K562 (cell line): ENCODE measurements around the gene ASCC2. TPM values are rescaled to one million over a fixed set of nuclear protein-coding genes. Genes with fewer than 3 reads are reported as not detected.

ENCODE experiments used
- ATAC-seq: fragments of 200-7000 bp; cut with Tn5 transposase; 3 replicates; pipeline ENCODE4 v1.9.1; 2020; ENCODE audit warnings: moderate library complexity
- BruUV-seq: library from RNA; stranded (reverse); fragments of 400-500 nt; replicated peaks from 2 replicates; lab custom pipeline; 2021; lab: Mats Ljungman, UMichigan
- CTCF ChIA-PET: fragments of 300-600 bp; formaldehyde crosslinking; extraction: SDS; loops from one replicate; lab custom pipeline; 2021; ENCODE audit warnings: low intra/inter-chr PET ratio; lab: Yijun Ruan, JAX
- POLR2A ChIA-PET: fragments of 300-600, 350-650 bp; sonication (Branson Sonifier 250); formaldehyde crosslinking; extraction: SDS; loops from one replicate; lab custom pipeline; 2021; ENCODE audit warnings: antibody characterized with exemption, inconsistent platforms; lab: Yijun Ruan, JAX
- DNase-seq, 4 experiments: peaks; one replicate each; pipeline versions ENCODE4 v3.0.0 to v3.0.0-alpha.2; 2011 to 2018; ENCODE audit warnings: low spot score in 3 of 4, mixed read lengths in 3 of 4; ENCODE audit errors: extremely low read depth in 1 of 4
- FAIRE-seq: peaks from 2 replicates; lab custom pipeline; 2011; peaks lifted over from hg19 to GRCh38; lab: Jason Lieb, UNC
- H2AFZ ChIP-seq: 2 replicates; pipeline ENCODE4 v1.6.0; 2011; ENCODE audit warnings: low read depth, low read length, control low read depth, inconsistent platforms
- H3K27ac ChIP-seq: fragments of 200-600 bp; 3 replicates; pipeline ENCODE4 v1.8.0; 2011; ENCODE audit warnings: low read depth, mild to moderate bottlenecking, control low read depth, inconsistent platforms, low read length, moderate library complexity, mixed read lengths; ENCODE audit errors: extremely low read depth
- H3K27me3 ChIP-seq, 2 experiments: fragments of 300-600 bp in 1 of 2; 2 replicates in 1 of 2; 3 replicates in 1 of 2; pipeline versions ENCODE4 v1.6.0 to v1.8.0; 2011; ENCODE audit warnings: inconsistent platforms in 2 of 2, low read length in 2 of 2, mild to moderate bottlenecking in 1 of 2, mixed read lengths in 1 of 2, moderate library complexity in 1 of 2; ENCODE audit not compliant: control insufficient read depth in 2 of 2, insufficient read depth in 2 of 2
- H3K36me3 ChIP-seq: fragments of 300-600 bp; 3 replicates; pipeline ENCODE4 v1.8.0; 2011; ENCODE audit warnings: mild to moderate bottlenecking, low read length, inconsistent platforms; ENCODE audit not compliant: control insufficient read depth, insufficient read depth
- H3K4me1 ChIP-seq, 2 experiments: fragments of 200-600 bp in 1 of 2; replicated peaks in 1 of 2; 2 replicates in 1 of 2; 3 replicates in 1 of 2; pipeline versions ENCODE4 v1.5.1 to v1.8.0; 2011; ENCODE audit warnings: inconsistent platforms in 2 of 2, low read length in 2 of 2, mild to moderate bottlenecking in 1 of 2, mixed read lengths in 1 of 2, moderate library complexity in 1 of 2; ENCODE audit not compliant: control insufficient read depth in 2 of 2, insufficient read depth in 2 of 2
- H3K4me2 ChIP-seq: 2 replicates; pipeline ENCODE4 v1.6.1; 2011; ENCODE audit warnings: low read length, control low read depth, inconsistent platforms, mixed read lengths; ENCODE audit not compliant: insufficient read depth
- H3K4me3 ChIP-seq: fragments of 200-600 bp; sonication (generic), shearing (Covaris generic); 2 replicates; pipeline ENCODE4 v1.5.1; 2016; ENCODE audit warnings: control low read depth, inconsistent platforms
- H3K79me2 ChIP-seq: fragments of 200-600 bp; 3 replicates; pipeline ENCODE4 v1.8.0; 2011; ENCODE audit warnings: low read length, inconsistent platforms; ENCODE audit not compliant: control insufficient read depth, insufficient read depth
- H3K9ac ChIP-seq, 2 experiments: 2 replicates each; pipeline versions ENCODE4 v1.6.0 to v1.6.1; 2011; ENCODE audit warnings: low read depth in 2 of 2, low read length in 2 of 2, control low read depth in 1 of 2, inconsistent platforms in 1 of 2, mild to moderate bottlenecking in 1 of 2, mixed read lengths in 1 of 2; ENCODE audit not compliant: insufficient read depth in 1 of 2
- H3K9me1 ChIP-seq: one replicate; pipeline ENCODE4 v1.6.0; 2011; ENCODE audit warnings: inconsistent platforms, mild to moderate bottlenecking, low read length, moderate library complexity; ENCODE audit not compliant: control insufficient read depth, insufficient read depth
- H3K9me3 ChIP-seq: replicated peaks from 2 replicates; pipeline ENCODE4 v1.5.1; 2011; ENCODE audit warnings: low read depth, low read length, inconsistent platforms; ENCODE audit not compliant: control insufficient read depth, insufficient read depth
- H4K20me1 ChIP-seq: replicated peaks from 2 replicates; pipeline ENCODE4 v1.6.1; 2011; ENCODE audit warnings: low read length, inconsistent platforms, mixed read lengths; ENCODE audit not compliant: control insufficient read depth, insufficient read depth
- CBX8 ChIP-seq: fragments of 200-600 bp; sonication (generic); IDR thresholded peaks from 2 replicates; pipeline ENCODE4 v1.6.1; 2012; ENCODE audit warnings: borderline replicate concordance, mixed run types, low read depth, mild to moderate bottlenecking, moderate library complexity, mixed read lengths, low read length, control low read depth, inconsistent platforms; ENCODE audit not compliant: poor library complexity, severe bottlenecking; ENCODE audit errors: extremely low read depth
- CGGBP1 ChIP-seq: fragments of 250-450 bp; sonication (Bioruptor Pico); IDR thresholded peaks from 2 replicates; pipeline ENCODE4 v1.9.0; 2021; ENCODE audit warnings: mild to moderate bottlenecking
- FOXK2 ChIP-seq, 2 experiments: fragments of 450-650 bp; IDR thresholded peaks in 1 of 2; conservative IDR thresholded peaks in 1 of 2; 2 replicates each; pipeline ENCODE4 v1.6.1; 2016; ENCODE audit warnings: low read depth in 2 of 2, mild to moderate bottlenecking in 1 of 2
- HMGXB4 ChIP-seq: sonication (generic); formaldehyde crosslinking; IDR thresholded peaks from 2 replicates; pipeline ENCODE4 v1.8.1; 2023; ENCODE audit warnings: mild to moderate bottlenecking, missing genetic modification reagents
- MAX ChIP-seq: sonication (generic); formaldehyde crosslinking; IDR thresholded peaks from 2 replicates; pipeline ENCODE4 v1.9.0; 2022; ENCODE audit warnings: mild to moderate bottlenecking, missing genetic modification reagents
- MBD1 ChIP-seq: fragments of 250-450 bp; sonication (Bioruptor Pico); IDR thresholded peaks from 2 replicates; pipeline ENCODE4 v1.8.0; 2022; ENCODE audit warnings: inconsistent platforms
- NEUROD1 ChIP-seq: fragments of 150-350 bp; IDR thresholded peaks from 2 replicates; pipeline ENCODE4 v1.6.1; 2014; ENCODE audit warnings: borderline replicate concordance, low read length, low read depth; ENCODE audit not compliant: partially characterized antibody
- RNF2 ChIP-seq: sonication (generic); IDR thresholded peaks from 2 replicates; pipeline ENCODE4 v1.6.1; 2016
- RUNX1 ChIP-seq: sonication (generic); IDR thresholded peaks from 2 replicates; pipeline ENCODE4 v1.6.1; 2016; ENCODE audit warnings: antibody characterized with exemption, low read depth
- SAFB ChIP-seq: fragments of 200-400 bp; formaldehyde crosslinking; IDR thresholded peaks from 2 replicates; pipeline ENCODE4 v1.6.1; 2017; ENCODE audit warnings: low read depth, low read length, borderline replicate concordance
- SMARCA5 ChIP-seq: fragments of 450-650 bp; IDR thresholded peaks from 2 replicates; pipeline ENCODE4 v1.6.1; 2016
- WHSC1 ChIP-seq: IDR thresholded peaks from one replicate; pipeline ENCODE4 v1.6.1; 2012; ENCODE audit warnings: low read length, control low read depth, inconsistent platforms
- ZNF12 ChIP-seq: sonication (generic); formaldehyde crosslinking; IDR thresholded peaks from 2 replicates; pipeline ENCODE4 v1.4.0; 2020; ENCODE audit warnings: mild to moderate bottlenecking, missing genetic modification reagents
- ZNF639 ChIP-seq, 2 experiments: fragments of 200-800 bp in 1 of 2; sonication (Bioruptor generic) in 1 of 2; sonication (generic) in 1 of 2; formaldehyde crosslinking in 1 of 2; IDR thresholded peaks in 1 of 2; conservative IDR thresholded peaks in 1 of 2; 2 replicates each; pipeline versions ENCODE4 v1.5.0 to v1.6.1; 2016 to 2020; ENCODE audit warnings: missing compliant biosample characterization in 1 of 2, missing genetic modification characterization in 1 of 2, missing genetic modification reagents in 1 of 2
- WGBS: fragments of 100-300 bp; shearing (Covaris generic); methylation state at CpG from one replicate; pipeline ENCODE4 v1.1.6; 2016; ENCODE audit warnings: low coverage, mixed read lengths; ENCODE audit not compliant: insufficient coverage; ENCODE audit errors: missing lambda C conversion rate; 5-methylcytosine and 5-hydroxymethylcytosine counted together
- in situ Hi-C: fragments of 300-500 bp; cut with MboI; formaldehyde crosslinking; loops from 4 replicates; pipeline ENCODE4 v1.15.0; 2018; ENCODE audit warnings: inconsistent platforms, mixed read lengths
- intact Hi-C: fragments of 100-400 bp; cut with micrococcal nuclease; formaldehyde crosslinking; loops from 2 replicates; pipeline ENCODE4 v1.14.2; 2022
- polyA plus RNA-seq, 8 experiments: library from polyadenylated mRNA; depleted of rRNA in 4 of 8; stranded (reverse) in 5 of 8; unstranded in 3 of 8; fragments of >200 nt; fragmentation: Nextera tagmentation in 2 of 8; fragmentation: Illumina TruSeq in 1 of 8; extraction: Ambion mirVana in 2 of 8; extraction: Trizol in 1 of 8; gene quantifications; 2 replicates each; pipeline versions ENCODE4 v1.2.1 to v1.2.3, GENCODE V29; 2011 to 2014; ENCODE audit warnings: inconsistent platforms in 1 of 8, missing spikeins in 1 of 8
- total RNA-seq, 7 experiments: library from RNA; depleted of rRNA in 6 of 7; stranded (reverse); fragments of >200 nt in 6 of 7; fragmentation: Illumina TruSeq in 2 of 7; extraction: Trizol in 2 of 7; gene quantifications; 2 replicates each; pipeline versions ENCODE4 v1.2.1 to v1.2.3, GENCODE V29; 2011 to 2021; ENCODE audit warnings: low replicate concordance in 1 of 7
- TF ChIP-seq, protein P1 (sequence below): sonication (generic); formaldehyde crosslinking; IDR thresholded peaks from 2 replicates; pipeline ENCODE4 v1.8.1; 2023; ENCODE audit warnings: mild to moderate bottlenecking, missing genetic modification reagents

The ASCC2 gene
- total and polyA plus RNA-seq, 9 of the 15 experiments (the other 6 are each of a cell fraction or from before 2014, with no cell fraction given): 4.0 to 46.7 (median 26.8) TPM

DNA sequence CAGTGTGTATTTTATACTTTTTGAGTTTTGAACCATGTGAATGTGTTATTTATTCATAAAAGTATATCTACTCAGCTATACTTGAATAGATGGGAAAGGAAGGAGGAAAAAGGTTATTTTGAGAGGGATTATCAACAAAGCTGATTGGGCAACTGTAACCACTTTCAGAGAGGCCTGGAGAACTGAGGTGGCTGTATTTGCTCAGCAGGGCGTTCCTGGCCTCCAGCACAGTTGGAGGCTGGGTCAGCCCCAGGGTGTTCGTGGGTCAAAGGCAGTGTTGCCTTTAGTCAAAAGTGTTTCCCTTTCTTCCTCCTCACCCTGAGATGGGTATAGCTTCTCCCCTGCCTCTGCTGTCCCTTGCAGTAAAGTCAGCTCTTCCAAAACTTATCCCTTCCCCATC is 26.7 kb downstream of the ASCC2 start:
- POLR2A ChIA-PET: no interaction called here
- FAIRE-seq: no peak
- DNase-seq: no peak
- Histone ChIP-seq H3K4me2 (no peak overlapping the region), H3K9ac (no peak overlapping the region), H3K4me3 (no peak overlapping the region), H2AFZ (no peak overlapping the region), H3K4me1 (no peaks in the 10 kb centered on the region), H4K20me1 (no peaks in the 10 kb centered on the region; the same call in 1 of the 2 replicates), H3K36me3 (peaks cover 83% of the 10 kb centered on the region; the same call in 2 of the 3 replicates), H3K27me3 (no peaks in the 10 kb centered on the region), H3K79me2 (no peaks in the 10 kb centered on the region), H3K27ac (no peak overlapping the region), H3K9me1 (peaks cover 4% of the 10 kb centered on the region), H3K9me3 (no peaks in the 10 kb centered on the region)
- CTCF ChIA-PET: no interaction called here
- 76% methylated on average over 2 of the region's 2 CpGs for WGBS
- BruUV-seq: no TSS peak
- intact Hi-C loops: no loop called here
- ATAC-seq: no peak
- in situ Hi-C loops: loop anchor here (10.0 kb wide), 1 partner anchor 193 kb away; no protein-coding TSS in a partner anchor
- TF ChIP-seq ZNF639 (CRISPR knock-in tag; conservative IDR thresholded peaks at IDR 0.05 in 1 of 2, IDR thresholded peaks at IDR 0.05 in 1 of 2) (no peak), CGGBP1 (CRISPR knock-in tag) (no peak), WHSC1 (no peak), CBX8 (no peak), NEUROD1 (no peak), ZNF12 (CRISPR knock-in tag) (no peak), RUNX1 (no peak), RNF2 (no peak), SAFB (no peak), SMARCA5 (no peak), MBD1 (no peak), FOXK2 (conservative IDR thresholded peaks at IDR 0.05 in 1 of 2, IDR thresholded peaks at IDR 0.05 in 1 of 2; ENCODE audit: low read depth in 2 of 2) (no peak), MAX (no peak), HMGXB4 (CRISPR knock-in tag) (no peak)
- TF ChIP-seq, protein P1, sequence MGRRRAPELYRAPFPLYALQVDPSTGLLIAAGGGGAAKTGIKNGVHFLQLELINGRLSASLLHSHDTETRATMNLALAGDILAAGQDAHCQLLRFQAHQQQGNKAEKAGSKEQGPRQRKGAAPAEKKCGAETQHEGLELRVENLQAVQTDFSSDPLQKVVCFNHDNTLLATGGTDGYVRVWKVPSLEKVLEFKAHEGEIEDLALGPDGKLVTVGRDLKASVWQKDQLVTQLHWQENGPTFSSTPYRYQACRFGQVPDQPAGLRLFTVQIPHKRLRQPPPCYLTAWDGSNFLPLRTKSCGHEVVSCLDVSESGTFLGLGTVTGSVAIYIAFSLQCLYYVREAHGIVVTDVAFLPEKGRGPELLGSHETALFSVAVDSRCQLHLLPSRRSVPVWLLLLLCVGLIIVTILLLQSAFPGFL: no peak
